Ishikawa (cell line): Measurements from ENCODE around the gene APBB2.

Experiments used
- CEBPB ChIP-seq: IDR thresholded peaks from 2 replicates; pipeline ENCODE4 v1.6.1; 2012
- CREB1 ChIP-seq: IDR thresholded peaks from 2 replicates; pipeline ENCODE4 v1.6.1; 2012; ENCODE audit warnings: low read depth
- EGR1 ChIP-seq: IDR thresholded peaks from 2 replicates; pipeline ENCODE4 v1.6.1; 2012
- EP300 ChIP-seq: IDR thresholded peaks from 2 replicates; pipeline ENCODE4 v1.6.1; 2012; ENCODE audit warnings: borderline replicate concordance
- FOXM1 ChIP-seq: IDR thresholded peaks from 2 replicates; pipeline ENCODE4 v1.6.1; 2012; ENCODE audit warnings: low read depth, borderline replicate concordance
- NFIC ChIP-seq: IDR thresholded peaks from 2 replicates; pipeline ENCODE4 v1.6.1; 2012
- RAD21 ChIP-seq: IDR thresholded peaks from 2 replicates; pipeline ENCODE4 v1.6.1; 2012; ENCODE audit warnings: low read depth
- TAF1 ChIP-seq: IDR thresholded peaks from 2 replicates; pipeline ENCODE4 v1.6.1; 2012; ENCODE audit warnings: low read depth, mild to moderate bottlenecking
- TEAD4 ChIP-seq: IDR thresholded peaks from 2 replicates; pipeline ENCODE4 v1.6.1; 2012
- YY1 ChIP-seq: IDR thresholded peaks from 2 replicates; pipeline ENCODE4 v1.6.1; 2012; ENCODE audit warnings: low read depth
- ZBTB7A ChIP-seq: IDR thresholded peaks from 2 replicates; pipeline ENCODE4 v1.6.1; 2012; ENCODE audit warnings: low read depth
- TF ChIP-seq, protein P1 (sequence below): IDR thresholded peaks from 2 replicates; pipeline ENCODE4 v1.6.1; 2012; ENCODE audit warnings: low read depth, mild to moderate bottlenecking
- TF ChIP-seq, protein P2 (sequence below): IDR thresholded peaks from 2 replicates; pipeline ENCODE4 v1.6.1; 2012
- TF ChIP-seq, protein P3 (sequence below): IDR thresholded peaks from 2 replicates; pipeline ENCODE4 v1.6.1; 2012

DNA sequence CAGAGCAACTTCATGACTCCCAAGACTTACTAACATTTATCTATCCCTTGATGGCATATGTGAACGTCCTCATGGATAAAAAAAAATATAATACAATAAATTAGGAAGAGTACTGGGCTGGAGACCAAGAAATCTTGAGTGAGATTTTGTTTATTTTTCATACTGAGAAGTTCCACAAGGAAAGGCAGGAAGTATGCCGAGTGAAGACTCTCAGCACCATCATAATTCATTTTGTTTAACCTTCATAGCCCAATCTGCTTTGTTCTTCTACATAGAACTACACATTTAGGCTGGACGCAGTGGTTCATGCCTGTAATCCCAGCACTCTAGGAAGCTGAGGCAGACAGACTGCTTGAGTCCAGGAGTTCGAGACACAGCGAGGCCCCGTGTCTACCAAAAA, 266.3 kb downstream of the APBB2 start:
- no peak for TF ChIP-seq EGR1
- no peak for TF ChIP-seq TEAD4
- no peak for TF ChIP-seq ZBTB7A
- no peak for TF ChIP-seq TAF1
- TF ChIP-seq RAD21: no peak
- no peak for TF ChIP-seq NFIC
- no peak for TF ChIP-seq CREB1
- TF ChIP-seq, protein P1, sequence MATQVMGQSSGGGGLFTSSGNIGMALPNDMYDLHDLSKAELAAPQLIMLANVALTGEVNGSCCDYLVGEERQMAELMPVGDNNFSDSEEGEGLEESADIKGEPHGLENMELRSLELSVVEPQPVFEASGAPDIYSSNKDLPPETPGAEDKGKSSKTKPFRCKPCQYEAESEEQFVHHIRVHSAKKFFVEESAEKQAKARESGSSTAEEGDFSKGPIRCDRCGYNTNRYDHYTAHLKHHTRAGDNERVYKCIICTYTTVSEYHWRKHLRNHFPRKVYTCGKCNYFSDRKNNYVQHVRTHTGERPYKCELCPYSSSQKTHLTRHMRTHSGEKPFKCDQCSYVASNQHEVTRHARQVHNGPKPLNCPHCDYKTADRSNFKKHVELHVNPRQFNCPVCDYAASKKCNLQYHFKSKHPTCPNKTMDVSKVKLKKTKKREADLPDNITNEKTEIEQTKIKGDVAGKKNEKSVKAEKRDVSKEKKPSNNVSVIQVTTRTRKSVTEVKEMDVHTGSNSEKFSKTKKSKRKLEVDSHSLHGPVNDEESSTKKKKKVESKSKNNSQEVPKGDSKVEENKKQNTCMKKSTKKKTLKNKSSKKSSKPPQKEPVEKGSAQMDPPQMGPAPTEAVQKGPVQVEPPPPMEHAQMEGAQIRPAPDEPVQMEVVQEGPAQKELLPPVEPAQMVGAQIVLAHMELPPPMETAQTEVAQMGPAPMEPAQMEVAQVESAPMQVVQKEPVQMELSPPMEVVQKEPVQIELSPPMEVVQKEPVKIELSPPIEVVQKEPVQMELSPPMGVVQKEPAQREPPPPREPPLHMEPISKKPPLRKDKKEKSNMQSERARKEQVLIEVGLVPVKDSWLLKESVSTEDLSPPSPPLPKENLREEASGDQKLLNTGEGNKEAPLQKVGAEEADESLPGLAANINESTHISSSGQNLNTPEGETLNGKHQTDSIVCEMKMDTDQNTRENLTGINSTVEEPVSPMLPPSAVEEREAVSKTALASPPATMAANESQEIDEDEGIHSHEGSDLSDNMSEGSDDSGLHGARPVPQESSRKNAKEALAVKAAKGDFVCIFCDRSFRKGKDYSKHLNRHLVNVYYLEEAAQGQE: no peak
- no peak for TF ChIP-seq CEBPB
- TF ChIP-seq, protein P2, sequence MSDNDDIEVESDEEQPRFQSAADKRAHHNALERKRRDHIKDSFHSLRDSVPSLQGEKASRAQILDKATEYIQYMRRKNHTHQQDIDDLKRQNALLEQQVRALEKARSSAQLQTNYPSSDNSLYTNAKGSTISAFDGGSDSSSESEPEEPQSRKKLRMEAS: no peak
- TF ChIP-seq YY1: no peak
- TF ChIP-seq FOXM1: no peak
- TF ChIP-seq EP300: no peak
- TF ChIP-seq, protein P3, sequence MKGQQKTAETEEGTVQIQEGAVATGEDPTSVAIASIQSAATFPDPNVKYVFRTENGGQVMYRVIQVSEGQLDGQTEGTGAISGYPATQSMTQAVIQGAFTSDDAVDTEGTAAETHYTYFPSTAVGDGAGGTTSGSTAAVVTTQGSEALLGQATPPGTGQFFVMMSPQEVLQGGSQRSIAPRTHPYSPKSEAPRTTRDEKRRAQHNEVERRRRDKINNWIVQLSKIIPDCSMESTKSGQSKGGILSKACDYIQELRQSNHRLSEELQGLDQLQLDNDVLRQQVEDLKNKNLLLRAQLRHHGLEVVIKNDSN: no peak
